B cell (primary cell): Measurements from ENCODE around the gene CRTC2.
"Not testable (repeated sequence)": the region's sequence is repeated elsewhere in the genome, so short reads cannot be mapped to it uniquely, and the experiment has no call there.

Experiments
- CTCF ChIP-seq: fragments of 200-600 bp; IDR thresholded peaks from one replicate; pipeline ENCODE4 v1.8.0; 2022; ENCODE audit warnings: antibody characterized with exemption, mild to moderate bottlenecking
- EZH2 ChIP-seq: IDR thresholded peaks from 2 replicates; pipeline ENCODE4 v1.6.1; 2012; ENCODE audit warnings: borderline replicate concordance, low read depth, mild to moderate bottlenecking, moderate library complexity, low read length; ENCODE audit not compliant: insufficient read depth, poor library complexity, severe bottlenecking

- not testable (repeated sequence) for TF ChIP-seq CTCF, EZH2
Measured at GRCh38 chr1:153905908-153906307, 52.5 kb downstream of the CRTC2 start.
